GM10847 (cell line): Measurements from ENCODE around the gene GINS2.

Experiments
- POLR2A ChIP-seq: IDR thresholded peaks from 2 replicates; pipeline ENCODE4 v1.6.1; 2011; ENCODE audit not compliant: insufficient read length; ENCODE audit errors: extremely low read depth

Gene GINS2

GRCh38 chr16:85685251-85685650, 3.5 kb downstream of the GINS2 start:
- TF ChIP-seq POLR2A, result no peak

GRCh38 chr16:85683363-85683762, 5.4 kb downstream of the GINS2 start:
- TF ChIP-seq POLR2A, result no peak

DNA sequence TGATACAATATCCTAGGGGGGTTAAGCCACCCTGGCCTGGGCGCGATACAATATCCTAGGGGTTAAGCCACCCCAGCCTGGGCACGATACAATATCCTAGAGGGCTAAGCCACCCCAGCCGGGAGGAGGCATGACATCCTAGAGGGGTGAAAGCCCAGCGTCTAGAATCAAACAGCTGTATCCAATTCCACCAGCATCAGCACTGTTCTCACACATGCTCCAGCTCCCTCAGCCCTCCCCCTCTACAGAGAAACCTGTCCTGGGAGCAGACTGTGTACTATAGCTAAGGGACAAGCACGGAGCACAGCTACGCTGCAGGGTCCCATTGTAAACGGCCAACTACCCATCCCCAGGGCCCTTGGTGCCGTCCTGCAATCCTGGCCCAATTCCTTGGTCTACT, 6.2 kb downstream of the GINS2 start:
- no peak for TF ChIP-seq POLR2A

DNA sequence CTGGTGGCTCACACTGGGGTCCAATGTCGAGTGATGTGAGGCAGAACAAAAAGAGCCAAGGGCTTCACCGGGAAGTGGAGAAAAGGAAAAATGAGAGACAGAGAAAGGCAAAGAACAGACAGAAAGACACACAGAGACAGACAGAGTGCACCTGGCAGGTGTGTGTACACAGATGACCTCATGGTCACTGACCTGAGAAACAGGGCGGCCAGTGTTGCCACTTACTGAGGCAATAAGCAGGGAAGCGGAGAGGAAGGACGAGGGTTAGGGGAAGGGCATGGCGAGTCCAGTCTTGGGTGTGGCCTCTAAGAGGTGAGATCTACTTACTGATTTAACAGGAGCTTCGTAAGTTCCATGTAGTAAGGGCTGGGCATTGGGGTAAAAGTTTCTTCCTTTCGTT, 7.5 kb downstream of the GINS2 start:
- no peak for TF ChIP-seq POLR2A

DNA sequence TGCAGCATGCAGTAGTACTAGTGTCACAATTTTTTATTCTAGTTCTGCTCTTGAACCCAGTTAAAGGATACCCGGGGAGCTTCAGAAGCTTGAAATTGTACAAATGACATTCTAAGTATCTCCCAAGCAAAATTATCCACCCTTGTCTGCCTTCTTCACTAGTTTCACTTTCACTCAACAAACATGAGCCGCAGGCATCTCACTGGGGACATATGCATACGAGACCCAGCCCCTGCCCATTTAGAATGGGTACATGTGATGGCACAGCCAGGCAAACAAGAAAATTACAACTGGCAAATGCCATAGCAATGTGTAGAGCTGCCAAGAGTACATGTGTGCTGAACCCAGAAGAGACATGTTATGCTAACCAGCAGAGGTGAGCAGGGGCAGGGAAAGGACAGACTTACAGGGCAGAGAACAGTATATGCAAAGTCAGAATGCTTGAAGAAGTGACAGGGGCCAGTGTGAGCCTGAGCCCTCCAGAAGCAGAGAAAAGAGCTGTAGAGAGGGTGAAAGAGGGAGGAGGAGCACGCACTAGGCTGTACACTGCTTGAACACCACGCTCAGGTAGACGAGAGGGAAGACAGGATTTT, 8.3 kb downstream of the GINS2 start:
- TF ChIP-seq POLR2A, result no peak

GRCh38 chr16:85679870-85680269, 8.9 kb downstream of the GINS2 start:
- TF ChIP-seq POLR2A, result no peak

- TF ChIP-seq POLR2A, result no peak
These were observed 9.9 kb downstream of the GINS2 start for GRCh38 chr16:85678821-85679220.

- no peak for TF ChIP-seq POLR2A
These were observed 10.7 kb downstream of the GINS2 start for GRCh38 chr16:85678016-85678415.

DNA sequence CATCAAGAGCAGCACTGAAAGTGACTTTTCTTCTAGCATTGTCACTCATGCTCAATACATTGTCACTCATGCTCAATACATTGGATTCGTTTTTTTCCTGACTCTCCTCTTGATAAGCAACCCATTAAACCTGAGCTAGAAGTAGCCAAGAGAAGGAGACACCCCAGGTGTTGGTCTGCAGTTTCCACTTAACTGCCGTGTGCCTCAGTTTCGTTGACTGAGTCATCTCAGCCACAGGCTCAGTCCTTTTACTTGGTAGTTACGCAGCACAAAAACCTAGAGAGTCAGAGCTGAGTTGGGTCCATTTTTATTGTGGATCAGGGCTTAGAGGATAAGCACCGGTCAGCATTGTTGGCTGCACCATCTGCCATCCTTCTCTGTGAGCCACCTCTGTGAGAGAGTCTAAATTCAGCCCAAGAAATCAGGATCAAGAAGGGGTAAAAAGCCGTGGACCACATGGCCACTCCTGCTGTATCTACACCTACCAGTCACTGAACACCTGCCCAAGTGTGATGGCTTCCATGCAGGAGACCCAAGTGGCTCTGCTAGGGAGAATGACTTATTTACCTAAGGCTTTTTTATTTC, 11.3 kb downstream of the GINS2 start:
- no peak for TF ChIP-seq POLR2A

DNA sequence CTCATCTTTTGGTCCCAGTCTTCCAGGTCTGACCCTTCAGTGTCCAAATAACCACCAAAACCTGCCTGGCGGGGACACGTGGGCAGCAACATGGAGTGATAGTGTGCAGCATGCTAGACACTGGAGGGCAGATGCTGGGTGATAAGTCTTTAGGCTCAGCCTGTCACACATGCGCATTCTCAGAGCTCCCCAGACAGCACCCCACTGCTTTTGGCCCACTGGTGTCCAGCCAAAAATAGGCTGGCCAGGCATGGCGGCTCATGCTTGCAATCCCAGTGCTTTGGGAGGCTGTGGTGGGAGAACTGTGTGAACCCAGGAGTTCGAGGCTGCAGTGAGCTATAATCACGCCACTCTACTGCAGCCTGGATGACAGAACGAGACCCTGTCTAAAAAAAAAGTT, 12.3 kb downstream of the GINS2 start:
- no peak for TF ChIP-seq POLR2A

DNA sequence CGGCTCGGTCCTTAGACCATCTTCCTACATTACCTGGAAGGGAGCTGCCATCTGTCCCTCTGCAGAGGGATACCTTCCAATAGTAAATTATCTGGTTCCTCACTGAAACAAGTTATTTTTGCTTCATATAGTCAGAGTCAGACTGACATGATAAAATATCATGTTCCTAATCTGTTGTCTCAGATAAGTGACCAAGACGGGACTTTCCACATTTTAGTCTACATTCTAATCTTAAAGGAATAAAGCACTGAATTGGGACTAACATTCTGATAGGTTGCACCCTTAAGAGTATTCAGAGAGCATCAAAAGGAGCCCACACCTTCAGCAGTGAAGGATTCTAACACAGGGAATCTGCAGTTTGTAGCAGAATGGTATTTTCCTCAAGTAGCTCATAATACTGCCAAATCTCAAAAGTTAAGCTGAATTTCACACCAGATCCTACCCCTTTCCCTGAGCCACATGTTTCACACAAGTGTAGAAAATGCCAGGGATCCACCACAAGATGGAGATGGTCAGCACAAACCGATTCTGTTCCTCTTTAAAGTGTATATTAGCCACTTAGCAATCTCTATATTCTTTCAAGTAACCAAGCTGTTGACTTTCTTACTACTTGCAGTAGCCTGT, 13.4 kb downstream of the GINS2 start:
- no peak for TF ChIP-seq POLR2A

- no peak for TF ChIP-seq POLR2A
These were observed 13.9 kb downstream of the GINS2 start for GRCh38 chr16:85674828-85675227.

GRCh38 chr16:85674418-85674755, 14.4 kb downstream of the GINS2 start:
- TF ChIP-seq POLR2A, result no peak

- no peak for TF ChIP-seq POLR2A
These were observed 15.0 kb downstream of the GINS2 start for GRCh38 chr16:85673529-85674417.

DNA sequence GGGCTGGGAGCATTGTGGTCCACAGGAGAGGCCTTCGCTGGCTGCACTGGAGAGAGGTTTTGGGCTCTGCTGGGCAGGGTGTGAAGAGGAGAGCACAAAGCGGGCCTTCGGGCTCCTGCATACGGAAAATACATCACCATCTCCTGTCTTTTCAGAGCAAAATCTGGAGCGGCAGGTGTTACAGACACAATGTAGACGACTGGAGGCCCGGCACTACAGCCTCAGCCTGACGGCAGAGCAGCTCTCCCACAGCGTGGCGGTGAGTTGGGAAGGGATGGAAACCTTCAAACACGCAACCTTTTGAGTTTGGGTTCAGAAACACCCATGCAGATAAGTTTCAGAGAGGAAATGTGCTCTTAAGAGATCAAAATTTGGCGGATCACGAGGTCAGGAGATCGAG, 17.9 kb downstream of the GINS2 start:
- TF ChIP-seq POLR2A, result no peak
